Mesothelial cell of epicardium (in vitro differentiated cells): ENCODE results near the gene NPIPB13. TPM values are rescaled to one million over a fixed set of nuclear protein-coding genes. Genes with fewer than 3 reads are reported as not detected.

Experiments
- total RNA-seq: library from RNA; stranded (reverse); gene quantifications from 3 replicates; pipeline ENCODE4 v1.2.1, GENCODE V29; 2021

NPIPB13 gene
- total RNA-seq, 1 donor from 2014 or later, result 38.6 TPM

Other genes with a start within 250 kb of the NPIPB13 start
- gene DOC2A, start 237.5 kb downstream of the NPIPB13 start, total RNA-seq, result 5.3 to 6.4 TPM (median 5.7 TPM) in 3 replicates
- gene C16orf92, start 225.3 kb downstream of the NPIPB13 start, total RNA-seq, result not detected in 3 replicates
- 0.55 to 1.1 TPM (median 0.72 TPM) in 3 replicates for gene TLCD3B, start 217.2 kb downstream of the NPIPB13 start, total RNA-seq
- 613 to 624 TPM (median 618 TPM) in 3 replicates for gene ALDOA, start 182.7 kb downstream of the NPIPB13 start, total RNA-seq
- 102 to 107 TPM (median 105 TPM) in 3 replicates for gene PPP4C, start 172.5 kb downstream of the NPIPB13 start, total RNA-seq
- gene TBX6, start 156.6 kb downstream of the NPIPB13 start, total RNA-seq, result 2.3 to 2.7 TPM (median 2.4 TPM) in 3 replicates
- gene YPEL3, start 152.3 kb downstream of the NPIPB13 start, total RNA-seq, result 34.5 to 45.0 TPM (median 36.9 TPM) in 3 replicates
- 10.7 to 11.1 TPM (median 10.8 TPM) in 3 replicates for gene GDPD3, start 134.9 kb downstream of the NPIPB13 start, total RNA-seq
- 58.7 to 61.2 TPM (median 61.0 TPM) in 3 replicates for gene MAPK3, start 125.3 kb downstream of the NPIPB13 start, total RNA-seq
- 7.0 to 8.9 TPM (median 7.0 TPM) in 3 replicates for gene CORO1A, start 64.9 kb downstream of the NPIPB13 start, total RNA-seq
- gene BOLA2B, start 54.8 kb downstream of the NPIPB13 start, total RNA-seq, result 56.7 to 64.5 TPM (median 58.1 TPM) in 3 replicates
- 28.2 to 39.6 TPM (median 30.3 TPM) in 3 replicates for gene SLX1A, start 54.6 kb downstream of the NPIPB13 start, total RNA-seq
- 27.4 to 31.2 TPM (median 27.6 TPM) in 3 replicates for gene SULT1A3, start 49.2 kb downstream of the NPIPB13 start, total RNA-seq
- gene CD2BP2, start 106.8 kb upstream of the NPIPB13 start, total RNA-seq, result 63.7 to 63.9 TPM (median 63.9 TPM) in 3 replicates
- gene TBC1D10B, start 122.0 kb upstream of the NPIPB13 start, total RNA-seq, result 59.6 to 64.1 TPM (median 64.0 TPM) in 3 replicates
- gene MYL11, start 126.3 kb upstream of the NPIPB13 start, total RNA-seq, result 1.4 to 4.4 TPM (median 2.8 TPM) in 3 replicates
- 0.86 to 1.6 TPM (median 1.4 TPM) in 3 replicates for gene SEPTIN1, start 134.1 kb upstream of the NPIPB13 start, total RNA-seq
- gene ZNF48, start 146.9 kb upstream of the NPIPB13 start, total RNA-seq, result 24.2 to 25.2 TPM (median 24.8 TPM) in 3 replicates
- gene ZNF771, start 159.1 kb upstream of the NPIPB13 start, total RNA-seq, result 10.7 to 12.6 TPM (median 11.8 TPM) in 3 replicates
- 31.8 to 35.4 TPM (median 33.1 TPM) in 3 replicates for gene DCTPP1, start 181.6 kb upstream of the NPIPB13 start, total RNA-seq
- gene SEPHS2, start 197.4 kb upstream of the NPIPB13 start, total RNA-seq, result 27.3 to 29.5 TPM (median 29.3 TPM) in 3 replicates
- gene ITGAL, start 224.3 kb upstream of the NPIPB13 start, total RNA-seq, result 0.45 TPM in 1 of 3 replicates, not detected in the others